H1 (cell line): ENCODE results near the gene PPP1R12B. TPM values are rescaled to one million over a fixed set of nuclear protein-coding genes. Genes with fewer than 3 reads are reported as not detected.
"Not testable (repeated sequence)": the region's sequence is repeated elsewhere in the genome, so short reads cannot be mapped to it uniquely, and the experiment has no call there.

ENCODE experiments used
- CTCF ChIA-PET: fragments of 300-600 bp; sonication (Branson Sonifier 250); formaldehyde crosslinking; loops from one replicate; lab custom pipeline; 2021; ENCODE audit not compliant: partially characterized antibody; lab: Charles Lee
- POLR2A ChIA-PET: fragments of 300-600 bp; sonication (Branson Sonifier 250); formaldehyde crosslinking; loops from one replicate; lab custom pipeline; 2021; ENCODE audit warnings: inconsistent platforms; ENCODE audit not compliant: partially characterized antibody; lab: Charles Lee
- DNase-seq, 2 experiments: peaks; one replicate each; pipeline versions ENCODE4 v3.0.0 to v3.0.0-alpha.2; 2010 to 2022; ENCODE audit warnings: low spot score in 2 of 2, low read depth in 1 of 2, mixed read lengths in 1 of 2
- FAIRE-seq: peaks from 2 replicates; lab custom pipeline; 2011; peaks lifted over from hg19 to GRCh38; lab: Jason Lieb, UNC
- H2AFZ ChIP-seq: 2 replicates; pipeline ENCODE4 v1.8.1; 2012; ENCODE audit warnings: low read length, inconsistent platforms
- H2AK5ac ChIP-seq: 2 replicates; pipeline ENCODE4 v1.6.1; 2013; ENCODE audit warnings: low read depth, low read length
- H2BK120ac ChIP-seq: replicated peaks from 2 replicates; pipeline ENCODE3; 2013; ENCODE audit warnings: low read depth, low read length, inconsistent platforms
- H2BK12ac ChIP-seq: 2 replicates; pipeline ENCODE4 v1.6.1; 2013; ENCODE audit warnings: low read depth, low read length
- H2BK15ac ChIP-seq: 2 replicates; pipeline ENCODE4 v1.6.1; 2013; ENCODE audit warnings: low read length
- H2BK20ac ChIP-seq: 2 replicates; pipeline ENCODE4 v1.6.1; 2013; ENCODE audit warnings: low read length
- H2BK5ac ChIP-seq: 2 replicates; pipeline ENCODE4 v1.6.1; 2013; ENCODE audit warnings: low read depth, low read length
- H3K14ac ChIP-seq: 2 replicates; pipeline ENCODE4 v1.6.1; 2013; ENCODE audit warnings: inconsistent platforms; ENCODE audit not compliant: insufficient read length
- H3K18ac ChIP-seq: 2 replicates; pipeline ENCODE4 v1.6.1; 2013; ENCODE audit warnings: low read length; ENCODE audit errors: extremely low read depth
- H3K23ac ChIP-seq: 2 replicates; pipeline ENCODE4 v1.6.1; 2013; ENCODE audit warnings: inconsistent platforms; ENCODE audit not compliant: insufficient read length
- H3K23me2 ChIP-seq: 2 replicates; pipeline ENCODE4 v1.6.1; 2013; ENCODE audit warnings: low read depth, low read length
- H3K27ac ChIP-seq: 2 replicates; pipeline ENCODE4 v1.6.1; 2011; ENCODE audit warnings: low read depth, low read length, inconsistent platforms
- H3K27me3 ChIP-seq, 4 experiments: replicated peaks in 1 of 4; 1 replicate in 1 of 4; 2 replicates in 3 of 4; pipeline versions ENCODE4 v1.6.1 to v1.8.1; 2011 to 2013; ENCODE audit warnings: low read length in 3 of 4, mild to moderate bottlenecking in 3 of 4, inconsistent platforms in 2 of 4, mixed read lengths in 2 of 4, moderate library complexity in 1 of 4; ENCODE audit not compliant: control insufficient read depth in 3 of 4, insufficient read depth in 3 of 4; ENCODE audit errors: extremely low read depth in 1 of 4
- H3K36me3 ChIP-seq, 4 experiments: 2 replicates each; pipeline versions ENCODE4 v1.6.1 to v1.8.1; 2011 to 2013; ENCODE audit warnings: mild to moderate bottlenecking in 4 of 4, low read length in 3 of 4, moderate library complexity in 2 of 4, control low read depth in 1 of 4, inconsistent platforms in 1 of 4; ENCODE audit not compliant: insufficient read depth in 4 of 4, control insufficient read depth in 2 of 4
- H3K4ac ChIP-seq: replicated peaks from 2 replicates; pipeline ENCODE3; 2013; ENCODE audit warnings: low read length, low read depth, mixed read lengths, inconsistent platforms; ENCODE audit not compliant: insufficient read length
- H3K4me1 ChIP-seq, 4 experiments: replicated peaks in 1 of 4; 1 replicate in 1 of 4; 2 replicates in 3 of 4; pipeline versions ENCODE4 v1.6.1 to v1.8.1; 2011 to 2013; ENCODE audit warnings: low read length in 3 of 4, inconsistent platforms in 2 of 4, mixed read lengths in 1 of 4; ENCODE audit not compliant: insufficient read depth in 4 of 4, control insufficient read depth in 3 of 4
- H3K4me2 ChIP-seq, 2 experiments: 2 replicates each; pipeline versions ENCODE4 v1.6.1 to v1.8.1; 2011 to 2013; ENCODE audit warnings: low read depth in 2 of 2, low read length in 2 of 2, control low read depth in 1 of 2, inconsistent platforms in 1 of 2, mild to moderate bottlenecking in 1 of 2; ENCODE audit not compliant: insufficient read depth in 1 of 2
- H3K4me3 ChIP-seq, 4 experiments: fragments of 200-600, 300-600 bp in 1 of 4; sonication (generic), shearing (Covaris generic), sonication (Bioruptor Twin) in 1 of 4; 2 replicates each; pipeline versions ENCODE4 v1.5.1 to v1.8.1; 2011 to 2016; ENCODE audit warnings: low read length in 4 of 4, low read depth in 3 of 4, control low read depth in 2 of 4, inconsistent platforms in 2 of 4, mild to moderate bottlenecking in 2 of 4, mixed read lengths in 1 of 4, moderate library complexity in 1 of 4; ENCODE audit not compliant: insufficient read depth in 2 of 4; ENCODE audit errors: extremely low read depth in 1 of 4
- H3K56ac ChIP-seq: replicated peaks from 2 replicates; pipeline ENCODE3; 2013; ENCODE audit warnings: low read depth, mild to moderate bottlenecking, mixed read lengths, low read length, inconsistent platforms; ENCODE audit not compliant: insufficient read length
- H3K79me1 ChIP-seq: 2 replicates; pipeline ENCODE4 v1.6.1; 2013; ENCODE audit warnings: low read depth, low read length, control low read depth
- H3K79me2 ChIP-seq, 2 experiments: 2 replicates each; pipeline versions ENCODE4 v1.6.1 to v1.8.1; 2012 to 2013; ENCODE audit warnings: low read length in 2 of 2, mild to moderate bottlenecking in 2 of 2, inconsistent platforms in 1 of 2; ENCODE audit not compliant: insufficient read depth in 2 of 2, control insufficient read depth in 1 of 2
- H3K9ac ChIP-seq, 4 experiments: replicated peaks in 1 of 4; 1 replicate in 1 of 4; 2 replicates in 3 of 4; pipeline versions ENCODE4 v1.6.1 to v1.8.1; 2011 to 2013; ENCODE audit warnings: low read depth in 3 of 4, low read length in 3 of 4, control low read depth in 2 of 4, mild to moderate bottlenecking in 2 of 4, moderate library complexity in 2 of 4, inconsistent platforms in 1 of 4; ENCODE audit errors: extremely low read depth in 1 of 4
- H3K9me3 ChIP-seq, 2 experiments: 2 replicates each; pipeline versions ENCODE4 v1.6.1 to v1.8.1; 2012 to 2013; ENCODE audit warnings: mild to moderate bottlenecking in 2 of 2, moderate library complexity in 2 of 2, control low read depth in 1 of 2, inconsistent platforms in 1 of 2, low read depth in 1 of 2, low read length in 1 of 2, mixed read lengths in 1 of 2; ENCODE audit not compliant: insufficient read depth in 2 of 2
- H4K20me1 ChIP-seq, 2 experiments: replicated peaks in 1 of 2; 2 replicates each; pipeline versions ENCODE3 to v1.8.1; 2011 to 2013; ENCODE audit warnings: inconsistent platforms in 2 of 2, low read length in 2 of 2, mild to moderate bottlenecking in 1 of 2; ENCODE audit not compliant: insufficient read depth in 2 of 2, control insufficient read depth in 1 of 2
- H4K5ac ChIP-seq: 2 replicates; pipeline ENCODE4 v1.6.1; 2013; ENCODE audit warnings: low read length, low read depth, mixed read lengths, inconsistent platforms; ENCODE audit not compliant: insufficient read length
- H4K8ac ChIP-seq: 2 replicates; pipeline ENCODE4 v1.8.0; 2013; ENCODE audit warnings: mild to moderate bottlenecking, moderate library complexity, low read length, inconsistent platforms; ENCODE audit not compliant: insufficient read depth; ENCODE audit errors: extremely low read depth
- H4K91ac ChIP-seq: replicated peaks from 2 replicates; pipeline ENCODE3; 2013; ENCODE audit warnings: low read length, mixed read lengths, inconsistent platforms; ENCODE audit not compliant: insufficient read length
- WGBS, 2 experiments: shearing (Covaris generic) in 1 of 2; methylation state at CpG; one replicate each; pipeline versions ENCODE4 v1.1.6 to v1.1.7; 2013 to 2015; ENCODE audit warnings: low lambda C conversion rate in 2 of 2, mixed read lengths in 2 of 2, inconsistent platforms in 1 of 2, low coverage in 1 of 2, missing lambda C conversion rate in 1 of 2; ENCODE audit not compliant: insufficient replicate concordance in 2 of 2, insufficient coverage in 1 of 2, insufficient read length in 1 of 2; ENCODE audit errors: extremely low coverage in 1 of 2, missing lambda C conversion rate in 1 of 2; 5-methylcytosine and 5-hydroxymethylcytosine counted together
- polyA plus RNA-seq, 7 experiments: library from polyadenylated mRNA; depleted of rRNA in 3 of 7; stranded (reverse) in 5 of 7; unstranded in 2 of 7; fragments of >200 nt in 5 of 7; fragments of 200-250 nt in 2 of 7; gene quantifications; 1 replicate in 5 of 7; 2 replicates in 1 of 7; 4 replicates in 1 of 7; pipeline versions ENCODE4 v1.2.1 to v1.2.3, GENCODE V29; 2011 to 2013; ENCODE audit warnings: missing spikeins in 2 of 7, mixed read lengths in 2 of 7
- total RNA-seq: library from RNA; stranded (reverse); fragmentation: NEBNext Ultra II Directional; extraction: Animal tissue kit (Norgen Biotek cat#: 25700); gene quantifications from 2 replicates; pipeline ENCODE4 v1.2.1, GENCODE V29; 2021

The PPP1R12B gene
- total and polyA plus RNA-seq, 2 of the 8 experiments (the other 6 are each of a cell fraction or from before 2014, with no cell fraction given) = 7.9 to 18.7 TPM

DNA sequence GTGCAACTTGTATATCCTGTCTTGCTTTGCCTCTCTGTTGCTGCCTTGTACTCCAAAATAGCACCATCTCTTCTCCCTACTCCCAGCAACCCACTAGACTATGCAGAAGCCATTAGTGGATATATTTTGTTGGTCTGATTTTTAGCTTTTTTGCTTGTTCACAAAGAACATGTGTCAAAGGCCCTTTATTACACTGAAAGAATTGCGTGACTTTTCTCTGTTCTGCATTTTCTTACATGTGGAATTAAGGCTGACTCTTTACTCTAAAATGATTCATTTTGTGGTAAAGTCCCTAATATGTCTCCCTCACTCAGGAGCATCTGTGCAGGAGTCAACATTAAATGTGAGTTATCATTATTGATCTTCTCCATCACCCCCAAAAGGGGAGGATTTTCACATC lies 182.2 kb downstream of the PPP1R12B start:
- H2BK120ac ChIP-seq, H4K91ac ChIP-seq, H3K23me2 ChIP-seq, H3K9me3 ChIP-seq, H2BK12ac ChIP-seq, H3K18ac ChIP-seq, H3K27me3 ChIP-seq, H2AK5ac ChIP-seq, H3K14ac ChIP-seq, H4K8ac ChIP-seq, H3K4me3 ChIP-seq, H3K79me1 ChIP-seq, H2BK5ac ChIP-seq, DNase-seq, H3K4me1 ChIP-seq, FAIRE-seq, H3K56ac ChIP-seq, H2AFZ ChIP-seq, H3K36me3 ChIP-seq, H3K79me2 ChIP-seq, H3K9ac ChIP-seq, H4K20me1 ChIP-seq, H3K27ac ChIP-seq, H4K5ac ChIP-seq, H3K4ac ChIP-seq, H2BK15ac ChIP-seq, H2BK20ac ChIP-seq, H3K23ac ChIP-seq, H3K4me2 ChIP-seq: not testable (repeated sequence)
- CTCF ChIA-PET = interaction anchor here (1.3 to 1.4 kb wide), 2 partner anchors 41 to 69 kb away, joined by 5 read pairs; no protein-coding TSS in a partner anchor
- 95% methylated on average over 1 of the region's 1 CpG; no CpG with 5 or more reads in 1 of the 2 experiments for WGBS, 2 experiments
- POLR2A ChIA-PET = interaction anchor here (1.5 kb wide), 1 partner anchor 54 kb away, joined by 4 read pairs; no protein-coding TSS in a partner anchor
